G401 (cell line): ENCODE measurements around the gene TTYH1. TPM values are rescaled to one million over a fixed set of nuclear protein-coding genes. Genes with fewer than 3 reads are reported as not detected.
"Not testable (repeated sequence)": the region's sequence is repeated elsewhere in the genome, so short reads cannot be mapped to it uniquely, and the experiment has no call there.

Experiments used
- DNase-seq: peaks from one replicate; pipeline ENCODE4 v3.0.0-alpha.2; 2015; ENCODE audit warnings: low spot score
- in situ Hi-C: cut with HindIII; loops from 2 replicates; pipeline ENCODE4 v1.10.0; 2016; ENCODE audit warnings: low sequenced_read_pairs, mixed read lengths
- total RNA-seq: library from RNA; depleted of rRNA; stranded (reverse); fragments of >200 nt; shearing (Covaris generic); gene quantifications from 2 replicates; pipeline ENCODE4 v1.2.3, GENCODE V29; 2014; rRNA removed

TTYH1 gene
- total RNA-seq: 0.10 and 0.12 TPM in 2 replicates

GRCh38 chr19:54415208-54415900 lies at the start of gene TTYH1:
TTYH1 (plus strand) TSS chr19:54415464; CDS start chr19:54415553, 89 bp downstream.
- in situ Hi-C loops: no loop called here
- DNase-seq: no peak

DNA sequence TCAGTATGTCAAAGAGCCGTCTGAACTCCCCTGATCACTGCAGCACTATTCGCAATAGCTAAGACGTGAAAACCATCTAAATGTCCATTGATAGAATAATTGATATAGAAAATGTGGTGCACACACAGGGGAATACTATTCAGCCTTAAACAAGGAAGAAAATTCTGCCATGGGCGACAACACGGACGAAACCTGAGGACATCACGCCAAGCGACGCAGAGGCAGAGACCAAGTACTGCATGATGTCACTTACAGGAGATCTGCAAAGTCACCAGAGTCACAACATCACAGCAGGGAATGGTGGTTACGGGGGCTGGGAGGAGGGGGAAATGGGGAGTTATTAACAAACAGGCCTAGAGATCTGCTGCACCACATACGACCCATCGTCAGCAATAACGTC lies 49.5 kb upstream of the TTYH1 start:
- in situ Hi-C loops, DNase-seq: not testable (repeated sequence)

GRCh38 chr19:54366811-54367210 lies 48.5 kb upstream of the TTYH1 start:
- in situ Hi-C loops: no loop called here

GRCh38 chr19:54369082-54369687 lies 46.1 kb upstream of the TTYH1 start:
- DNase-seq: no peak
- in situ Hi-C loops: no loop called here

More at GRCh38 chr19:54366811-54367210, 48.5 kb upstream of the TTYH1 start:
- no peak for DNase-seq

- DNase-seq, in situ Hi-C loops: not testable (repeated sequence)
Measured at GRCh38 chr19:54369688-54370433, 45.4 kb upstream of the TTYH1 start.

- DNase-seq, in situ Hi-C loops: not testable (repeated sequence)
Measured at GRCh38 chr19:54370434-54370796, 44.8 kb upstream of the TTYH1 start.

DNA sequence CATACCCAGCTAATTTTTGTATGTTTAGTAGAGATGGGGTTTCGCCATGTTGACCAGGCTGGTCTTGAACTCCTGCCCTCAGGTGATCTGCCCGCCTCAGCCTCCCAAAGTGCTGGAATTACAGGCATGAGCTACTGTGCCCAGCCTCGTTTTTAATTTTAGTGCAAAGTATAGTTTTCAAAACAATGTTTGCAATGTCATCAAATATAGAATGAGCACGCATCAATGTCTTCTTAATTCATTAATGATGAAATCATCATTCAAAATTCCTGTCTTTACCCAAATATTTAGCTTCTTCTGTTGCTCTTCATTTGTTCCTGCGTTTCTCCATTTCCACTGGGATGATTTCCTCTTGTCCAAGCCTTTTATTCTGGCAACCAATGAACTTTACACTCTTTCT lies 43.8 kb upstream of the TTYH1 start:
- in situ Hi-C loops, DNase-seq: not testable (repeated sequence)

DNA sequence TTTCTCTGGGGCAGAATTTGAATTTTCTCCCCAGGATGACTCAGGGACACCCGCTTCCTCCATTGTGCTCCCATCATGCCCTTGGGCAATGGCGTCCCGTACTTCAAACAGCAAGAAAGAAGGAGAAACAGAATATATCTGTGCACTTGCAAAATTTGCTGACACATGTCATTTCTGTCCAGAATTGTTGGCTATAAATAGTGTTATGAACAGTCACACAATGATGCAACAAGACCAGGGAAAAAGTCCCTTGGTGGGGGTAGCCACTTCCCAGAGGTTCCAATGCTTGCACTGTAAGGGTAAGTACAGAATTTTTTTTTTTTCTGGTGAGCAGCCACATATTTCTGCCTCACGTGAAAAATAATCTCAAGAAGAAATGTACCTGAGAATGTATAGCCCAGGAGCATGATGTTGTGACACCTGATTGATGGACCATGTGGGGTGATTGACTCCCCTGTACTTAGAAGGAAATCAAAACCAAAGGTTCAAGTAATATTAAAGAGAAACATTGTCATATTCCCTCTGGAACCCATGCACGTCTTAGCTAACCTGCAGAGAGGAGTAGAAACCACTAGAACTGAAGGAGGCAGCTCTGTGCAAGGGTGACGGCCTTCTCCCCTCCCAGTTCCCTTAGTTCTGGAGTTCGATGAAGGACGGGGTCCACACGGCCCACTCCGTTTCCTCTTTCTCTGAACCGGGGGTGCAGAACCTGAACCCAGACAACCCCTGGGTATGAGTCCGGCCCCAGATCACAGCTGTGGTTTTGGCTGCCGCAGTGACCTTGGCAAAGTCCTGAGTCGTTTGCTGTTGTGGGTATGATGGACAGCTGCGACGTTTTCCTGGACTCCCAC lies 41.3 kb upstream of the TTYH1 start:
- in situ Hi-C loops: no loop called here

DNA sequence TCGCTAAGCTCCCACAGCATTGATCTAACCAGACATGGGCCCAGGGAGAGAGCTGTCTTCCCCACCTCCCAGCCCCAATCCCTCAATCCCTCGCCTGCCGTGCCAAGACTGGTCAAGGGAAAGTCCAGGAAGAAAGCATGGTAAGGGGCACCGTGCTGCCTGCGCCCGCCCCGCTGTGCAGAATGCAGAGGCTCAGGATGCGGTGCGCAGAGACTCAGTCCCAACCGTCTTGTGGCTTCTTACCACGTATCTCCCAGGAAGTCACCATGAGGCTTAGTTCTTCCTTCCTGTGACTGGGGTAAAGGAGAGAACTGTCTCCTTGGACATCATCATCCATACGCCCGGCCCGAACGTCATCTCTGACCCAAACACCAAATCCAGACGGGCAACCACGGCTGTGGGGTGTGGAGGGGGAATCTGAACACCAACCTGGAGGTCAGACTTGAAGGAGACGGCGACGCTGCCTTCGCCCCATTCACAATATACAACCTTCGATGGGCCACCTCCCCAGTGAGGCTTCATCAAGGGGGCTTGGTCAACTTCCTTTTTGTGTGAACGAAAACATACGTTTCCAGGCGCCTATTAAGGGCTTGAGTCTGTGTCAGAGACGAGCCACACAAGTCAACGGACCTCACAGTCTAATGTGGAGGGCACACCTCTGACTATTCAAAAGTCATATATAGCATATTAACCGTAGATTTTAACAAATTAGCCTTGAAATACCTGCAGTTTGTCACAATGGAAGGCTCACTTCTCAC lies 39.9 kb upstream of the TTYH1 start:
- DNase-seq, in situ Hi-C loops: not testable (repeated sequence)

More for the DNA sequence above, 41.3 kb upstream of the TTYH1 start:
- no peak for DNase-seq

GRCh38 chr19:54376610-54377285 lies 38.5 kb upstream of the TTYH1 start:
- DNase-seq: no peak
- in situ Hi-C loops: no loop called here

DNA sequence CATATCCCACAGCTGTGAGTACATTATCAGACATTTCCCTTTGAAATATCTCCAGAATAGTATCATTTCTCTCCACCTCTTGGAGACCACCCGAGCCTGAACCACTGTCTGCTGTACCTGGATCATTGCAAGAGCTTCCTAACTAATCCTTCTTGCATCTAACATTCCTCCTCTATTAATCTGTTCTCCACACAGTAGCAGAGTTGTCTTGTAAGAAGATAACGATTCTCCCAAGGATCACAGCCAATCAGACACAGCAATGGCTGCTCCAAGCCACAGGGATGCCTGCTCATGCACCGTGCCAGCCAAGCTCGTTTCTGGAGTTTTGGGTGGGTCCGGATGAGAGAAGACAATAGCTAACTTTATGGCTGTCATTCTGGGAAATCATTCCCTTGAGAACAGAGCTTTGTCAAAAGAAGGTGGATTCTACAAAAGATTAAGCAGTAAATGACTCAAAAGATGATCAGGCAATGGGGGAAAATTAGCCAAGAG lies 36.0 kb upstream of the TTYH1 start:
- in situ Hi-C loops: no loop called here
- no peak for DNase-seq

- in situ Hi-C loops: no loop called here
- no peak for DNase-seq
Measured at GRCh38 chr19:54380897-54381296, 34.4 kb upstream of the TTYH1 start.

- in situ Hi-C loops, DNase-seq: not testable (repeated sequence)
Measured at GRCh38 chr19:54382041-54382440, 33.2 kb upstream of the TTYH1 start.

GRCh38 chr19:54383330-54383729 lies 31.9 kb upstream of the TTYH1 start:
- DNase-seq: no peak
- in situ Hi-C loops: no loop called here

GRCh38 chr19:54387991-54388801 lies 27.1 kb upstream of the TTYH1 start:
- no peak for DNase-seq
- in situ Hi-C loops: no loop called here

DNA sequence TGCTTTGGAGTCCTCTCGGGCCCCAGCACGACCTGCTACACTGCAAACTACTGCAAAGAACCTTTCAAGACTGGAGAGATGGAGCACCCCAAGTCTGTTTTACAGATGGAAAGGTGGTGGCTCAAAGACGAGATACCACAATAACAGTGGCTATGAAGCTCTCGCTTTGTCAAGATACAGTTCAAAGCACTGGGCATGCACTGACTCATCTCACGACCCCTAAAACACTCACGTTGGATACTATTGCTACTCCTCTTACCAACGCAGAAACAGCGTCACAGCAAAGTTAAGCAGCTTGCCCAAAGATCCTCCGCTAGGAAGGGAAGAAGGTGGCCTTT lies 26.5 kb upstream of the TTYH1 start:
- in situ Hi-C loops: no loop called here
- DNase-seq: no peak

- DNase-seq: no peak
- in situ Hi-C loops: no loop called here
Measured at GRCh38 chr19:54389553-54389952, 25.7 kb upstream of the TTYH1 start.
